ENCODE results near the gene SCYGR3. TPM values are rescaled to one million over a fixed set of nuclear protein-coding genes. Genes with fewer than 3 reads are reported as not detected.

The SCYGR3 gene
- total RNA-seq, 1 donor from 2014 or later = not detected

DNA sequence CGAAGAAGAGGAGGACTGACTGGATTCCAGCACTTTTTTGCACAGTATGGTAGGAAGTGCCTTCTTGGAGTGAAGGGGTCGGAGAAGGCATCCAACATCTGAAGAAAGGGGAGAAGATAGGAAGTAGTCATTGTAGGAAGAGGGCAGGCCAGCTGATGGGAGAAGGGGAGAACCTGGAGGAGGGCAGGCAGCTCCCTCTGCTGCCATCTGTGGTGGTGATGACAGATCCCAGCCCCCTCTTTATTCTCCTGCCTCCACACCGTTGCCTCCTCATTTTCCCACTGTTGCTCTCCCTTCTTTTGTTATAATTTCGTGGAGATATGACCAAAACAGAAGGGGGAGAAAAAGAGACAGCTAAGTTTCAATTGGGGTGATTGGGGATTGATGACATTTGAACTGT is 18.8 kb downstream of the SCYGR3 start:
- no peak for DNase-seq (ENCODE audit: low read depth)
- TF ChIP-seq, protein P1, sequence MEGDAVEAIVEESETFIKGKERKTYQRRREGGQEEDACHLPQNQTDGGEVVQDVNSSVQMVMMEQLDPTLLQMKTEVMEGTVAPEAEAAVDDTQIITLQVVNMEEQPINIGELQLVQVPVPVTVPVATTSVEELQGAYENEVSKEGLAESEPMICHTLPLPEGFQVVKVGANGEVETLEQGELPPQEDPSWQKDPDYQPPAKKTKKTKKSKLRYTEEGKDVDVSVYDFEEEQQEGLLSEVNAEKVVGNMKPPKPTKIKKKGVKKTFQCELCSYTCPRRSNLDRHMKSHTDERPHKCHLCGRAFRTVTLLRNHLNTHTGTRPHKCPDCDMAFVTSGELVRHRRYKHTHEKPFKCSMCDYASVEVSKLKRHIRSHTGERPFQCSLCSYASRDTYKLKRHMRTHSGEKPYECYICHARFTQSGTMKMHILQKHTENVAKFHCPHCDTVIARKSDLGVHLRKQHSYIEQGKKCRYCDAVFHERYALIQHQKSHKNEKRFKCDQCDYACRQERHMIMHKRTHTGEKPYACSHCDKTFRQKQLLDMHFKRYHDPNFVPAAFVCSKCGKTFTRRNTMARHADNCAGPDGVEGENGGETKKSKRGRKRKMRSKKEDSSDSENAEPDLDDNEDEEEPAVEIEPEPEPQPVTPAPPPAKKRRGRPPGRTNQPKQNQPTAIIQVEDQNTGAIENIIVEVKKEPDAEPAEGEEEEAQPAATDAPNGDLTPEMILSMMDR (conservative IDR thresholded peaks at IDR 0.05; ENCODE audit: low read depth, low read length) = no peak
- H3K4me3 ChIP-seq (ENCODE audit: low read depth, low read length) = no peak overlapping the region

DNA sequence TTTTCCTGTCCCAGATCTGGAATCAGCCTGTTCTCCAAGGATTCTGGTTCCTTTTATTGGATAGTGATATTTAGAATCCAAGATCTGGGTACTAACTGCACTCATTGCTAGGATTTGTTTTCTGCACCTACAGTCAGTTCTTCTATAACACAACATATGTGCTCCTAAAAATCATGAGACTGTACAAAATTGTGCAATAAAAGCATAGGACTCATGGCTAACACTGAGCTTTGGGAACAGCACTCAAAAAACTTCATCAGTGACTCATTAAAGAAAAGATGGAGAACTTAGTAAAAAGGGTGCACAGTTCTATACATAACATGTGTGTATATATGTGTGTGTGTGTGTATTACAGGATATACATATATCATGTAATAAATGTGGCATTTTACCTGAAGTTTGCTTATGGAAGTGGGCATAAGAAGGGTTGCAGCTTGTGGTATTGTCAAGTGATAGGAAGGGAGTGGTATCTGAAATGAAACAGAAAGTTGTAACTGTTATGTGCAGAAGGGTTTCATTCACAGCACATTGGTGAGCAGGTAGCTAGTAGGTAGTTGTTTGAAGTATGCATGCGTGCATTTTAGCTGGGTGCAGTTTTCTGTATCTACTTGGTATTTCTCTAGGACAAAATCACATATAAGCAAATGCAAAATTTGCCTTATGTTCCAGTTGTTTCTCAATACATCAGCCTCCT is 21.8 kb downstream of the SCYGR3 start:
- DNase-seq (ENCODE audit: low read depth) = no peak
- no peak overlapping the region for H3K4me3 ChIP-seq (ENCODE audit: low read depth, low read length)
- TF ChIP-seq, protein P1 (conservative IDR thresholded peaks at IDR 0.05; ENCODE audit: low read depth, low read length) = no peak

DNA sequence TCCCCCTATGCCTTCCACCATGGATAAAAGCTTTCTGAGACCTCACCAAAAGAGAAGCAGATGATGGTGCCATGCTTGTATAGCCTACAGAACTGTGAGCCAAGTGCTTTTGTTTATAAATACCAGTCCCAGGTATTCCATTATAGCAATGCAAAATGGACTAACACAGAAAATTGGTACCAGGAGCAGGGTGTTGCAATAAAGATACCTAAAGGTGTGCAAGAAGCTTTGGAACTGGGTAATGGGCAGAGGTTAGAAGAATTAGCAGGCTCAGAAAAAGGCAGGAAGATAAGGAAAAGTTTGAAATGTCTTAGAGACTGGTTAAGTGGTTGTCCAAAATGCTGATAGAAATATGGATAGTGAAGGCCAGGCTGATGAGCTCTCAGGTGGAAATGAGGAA is 32.3 kb downstream of the SCYGR3 start:
- DNase-seq (ENCODE audit: low read depth) = no peak
- TF ChIP-seq, protein P1 (conservative IDR thresholded peaks at IDR 0.05; ENCODE audit: low read depth, low read length) = no peak
- no peak overlapping the region for H3K4me3 ChIP-seq (ENCODE audit: low read depth, low read length)

DNA sequence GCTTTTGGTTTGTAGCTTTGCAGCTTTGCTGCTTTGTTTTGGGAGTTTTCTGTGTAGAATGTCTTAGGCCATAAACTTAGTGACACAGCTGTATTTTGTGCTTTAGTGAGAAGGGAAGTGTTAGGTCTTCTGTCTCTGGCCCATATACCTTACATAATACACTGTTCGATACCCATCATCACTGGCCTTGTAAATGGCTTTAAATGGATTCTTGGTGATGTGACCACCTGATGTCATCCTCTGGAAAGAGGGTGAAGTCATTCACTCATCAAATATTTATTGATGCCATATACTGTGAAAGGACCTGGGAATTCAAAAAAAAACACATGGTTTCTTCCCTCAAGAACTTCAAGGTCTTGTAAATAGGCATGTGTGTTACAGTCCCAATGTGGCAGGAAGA is 34.8 kb downstream of the SCYGR3 start:
- TF ChIP-seq, protein P1 (conservative IDR thresholded peaks at IDR 0.05; ENCODE audit: low read depth, low read length) = no peak

DNA sequence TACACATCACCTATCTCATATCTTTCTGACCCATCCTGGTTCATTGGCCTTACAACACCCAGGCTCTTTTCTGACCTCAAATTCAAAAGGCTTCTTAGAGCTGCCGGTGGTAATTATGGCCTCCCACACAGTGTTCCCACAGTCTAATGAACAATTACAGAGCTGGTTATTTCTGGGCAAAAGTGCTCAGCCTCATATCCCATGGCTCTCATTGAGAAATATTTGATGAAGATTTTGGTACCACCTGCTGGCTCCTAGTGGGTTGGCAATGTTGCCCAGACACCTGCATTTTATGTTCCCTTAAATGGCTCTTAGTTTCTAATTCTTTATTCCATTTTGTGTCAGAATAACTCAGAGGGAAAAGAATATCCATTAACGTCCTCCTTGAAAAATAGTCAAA is 36.0 kb downstream of the SCYGR3 start:
- no peak for DNase-seq (ENCODE audit: low read depth)
- TF ChIP-seq, protein P1 (conservative IDR thresholded peaks at IDR 0.05; ENCODE audit: low read depth, low read length) = peak; percentile 33

More for the DNA sequence above, 34.8 kb downstream of the SCYGR3 start:
- no peak for DNase-seq (ENCODE audit: low read depth)
- H3K4me3 ChIP-seq (ENCODE audit: low read depth, low read length) = no peak overlapping the region

DNA sequence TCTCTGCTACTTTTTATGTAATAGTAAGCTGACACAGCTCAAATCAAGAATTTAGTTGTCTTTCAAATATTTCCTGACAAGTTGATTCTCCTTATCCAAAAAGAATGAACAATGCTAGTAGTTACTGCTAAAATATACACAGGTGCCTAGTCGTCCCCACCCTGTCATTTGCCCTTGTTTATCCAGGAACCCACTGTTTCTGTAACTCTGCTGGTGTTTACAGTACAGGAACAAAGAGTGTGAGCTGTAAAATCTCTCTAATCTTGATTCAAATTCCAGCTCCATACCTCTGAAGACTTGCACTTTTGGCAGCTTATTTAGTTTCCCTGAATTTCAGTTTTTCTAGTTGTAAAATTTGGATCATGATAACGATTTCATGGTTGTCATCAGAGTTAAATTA is 37.1 kb downstream of the SCYGR3 start:
- DNase-seq (ENCODE audit: low read depth) = no peak
- TF ChIP-seq, protein P1 (conservative IDR thresholded peaks at IDR 0.05; ENCODE audit: low read depth, low read length) = no peak
- no peak overlapping the region for H3K4me3 ChIP-seq (ENCODE audit: low read depth, low read length)

More for the DNA sequence above, 36.0 kb downstream of the SCYGR3 start:
- no peak overlapping the region for H3K4me3 ChIP-seq (ENCODE audit: low read depth, low read length)

DNA sequence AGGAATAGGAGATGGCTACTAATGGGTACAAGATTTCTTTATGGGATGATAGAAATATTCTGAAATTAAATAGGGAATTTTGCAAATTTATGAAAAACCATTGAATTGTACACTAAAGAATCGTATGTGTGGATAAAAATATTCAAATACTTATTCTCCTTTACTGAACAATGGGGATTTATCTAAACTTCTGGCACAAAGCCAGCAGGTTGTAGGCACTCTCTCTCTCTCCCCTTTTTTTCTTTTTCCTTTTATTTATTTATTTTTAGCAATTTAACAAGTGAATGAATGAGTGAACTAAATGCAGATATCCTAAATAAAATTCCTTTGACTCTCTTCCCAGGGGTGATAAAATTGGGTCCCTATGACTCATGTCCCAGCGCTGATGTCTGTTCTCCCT is 37.8 kb downstream of the SCYGR3 start:
- H3K4me3 ChIP-seq (ENCODE audit: low read depth, low read length) = no peak overlapping the region
- DNase-seq (ENCODE audit: low read depth) = no peak
- TF ChIP-seq, protein P1 (conservative IDR thresholded peaks at IDR 0.05; ENCODE audit: low read depth, low read length) = no peak

All from epithelial cell of proximal tubule (primary cell).